Endothelial cell of umbilical vein (primary cell): Measurements from ENCODE around the gene MCM8. TPM values are rescaled to one million over a fixed set of nuclear protein-coding genes. Genes with fewer than 3 reads are reported as not detected.
A peak's percentile ranks its signal among the peaks of the same experiment; 100 is the strongest.

Experiments
- BruUV-seq: library from RNA; stranded (reverse); fragments of 400-500 nt; replicated peaks from 2 replicates; lab custom pipeline; 2021; lab: Mats Ljungman, UMichigan
- CTCF ChIA-PET: fragments of 300-600, 350-600 bp; sonication (Branson Sonifier 250); formaldehyde crosslinking; loops from one replicate; lab custom pipeline; 2021; ENCODE audit warnings: antibody characterized with exemption, inconsistent platforms; lab: Charles Lee
- POLR2A ChIA-PET: fragments of 300-600, 350-600 bp; sonication (Branson Sonifier 250); formaldehyde crosslinking; loops from one replicate; lab custom pipeline; 2021; ENCODE audit warnings: antibody characterized with exemption, inconsistent platforms; lab: Charles Lee
- DNase-seq: peaks from one replicate; pipeline ENCODE4 v3.0.0-alpha.2; 2011; ENCODE audit warnings: low read depth, low spot score
- FAIRE-seq: peaks from 2 replicates; lab custom pipeline; 2011; peaks lifted over from hg19 to GRCh38; lab: Jason Lieb, UNC
- H2AFZ ChIP-seq: 2 replicates; pipeline ENCODE4 v1.6.0; 2012; ENCODE audit warnings: low read depth, low read length, control low read depth, inconsistent platforms
- H3K27ac ChIP-seq: 2 replicates; pipeline ENCODE4 v1.5.1; 2011; ENCODE audit warnings: low read depth, mild to moderate bottlenecking, control low read depth, low read length, moderate library complexity; ENCODE audit not compliant: insufficient read depth
- H3K27me3 ChIP-seq, 2 experiments: 2 replicates each; pipeline versions ENCODE4 v1.6.0 to v1.6.1; 2011; ENCODE audit warnings: low read length in 2 of 2, mixed read lengths in 1 of 2; ENCODE audit not compliant: control insufficient read depth in 2 of 2, insufficient read depth in 2 of 2
- H3K36me3 ChIP-seq, 2 experiments: 2 replicates in 1 of 2; 3 replicates in 1 of 2; pipeline ENCODE4 v1.5.1; 2011; ENCODE audit warnings: low read length in 2 of 2, mild to moderate bottlenecking in 1 of 2, moderate library complexity in 1 of 2; ENCODE audit not compliant: control insufficient read depth in 2 of 2, insufficient read depth in 2 of 2; ENCODE audit errors: extremely low read depth in 1 of 2
- H3K4me1 ChIP-seq: 3 replicates; pipeline ENCODE4 v1.5.1; 2011; ENCODE audit warnings: mild to moderate bottlenecking, low read length; ENCODE audit not compliant: control insufficient read depth, insufficient read depth; ENCODE audit errors: extremely low read depth
- H3K4me2 ChIP-seq: 2 replicates; pipeline ENCODE4 v1.6.1; 2011; ENCODE audit warnings: low read length, control low read depth, mixed read lengths; ENCODE audit not compliant: insufficient read depth
- H3K4me3 ChIP-seq, 3 experiments: fragments of 200-600 bp in 1 of 3; sonication (generic), shearing (Covaris generic) in 1 of 3; replicated peaks in 1 of 3; 2 replicates each; pipeline ENCODE4 v1.5.1; 2011 to 2016; ENCODE audit warnings: control low read depth in 3 of 3, low read length in 3 of 3, mild to moderate bottlenecking in 2 of 3, inconsistent platforms in 1 of 3, low read depth in 1 of 3, moderate library complexity in 1 of 3; ENCODE audit not compliant: insufficient read depth in 1 of 3
- H3K79me2 ChIP-seq: 2 replicates; pipeline ENCODE4 v1.6.0; 2012; ENCODE audit warnings: low read length, inconsistent platforms; ENCODE audit not compliant: control insufficient read depth, insufficient read depth
- H3K9ac ChIP-seq: replicated peaks from 2 replicates; pipeline ENCODE3; 2011; ENCODE audit warnings: low read length, control low read depth; ENCODE audit not compliant: insufficient read depth; ENCODE audit errors: extremely low read depth
- H3K9me1 ChIP-seq: replicated peaks from 3 replicates; pipeline ENCODE4 v1.6.0; 2011; ENCODE audit warnings: mild to moderate bottlenecking, low read length; ENCODE audit not compliant: control insufficient read depth, insufficient read depth; ENCODE audit errors: extremely low read depth
- H3K9me3 ChIP-seq: replicated peaks from 2 replicates; pipeline ENCODE4 v1.5.1; 2012; ENCODE audit warnings: low read length, inconsistent platforms; ENCODE audit not compliant: control insufficient read depth, insufficient read depth
- H4K20me1 ChIP-seq: replicated peaks from 2 replicates; pipeline ENCODE3; 2011; ENCODE audit warnings: mild to moderate bottlenecking, low read length; ENCODE audit not compliant: control insufficient read depth, insufficient read depth; ENCODE audit errors: extremely low read depth
- EZH2 ChIP-seq: IDR thresholded peaks from 2 replicates; pipeline ENCODE4 v1.6.1; 2012; ENCODE audit warnings: borderline replicate concordance, low read depth, mild to moderate bottlenecking, moderate library complexity, low read length, inconsistent platforms; ENCODE audit not compliant: severe bottlenecking
- FOS ChIP-seq: IDR thresholded peaks from 2 replicates; pipeline ENCODE4 v1.6.1; 2011; ENCODE audit warnings: mild to moderate bottlenecking, low read length, moderate library complexity, borderline replicate concordance; ENCODE audit not compliant: insufficient read depth
- GATA2 ChIP-seq: IDR thresholded peaks from 2 replicates; pipeline ENCODE4 v1.7.0; 2011; ENCODE audit warnings: low read depth, mild to moderate bottlenecking, moderate library complexity, mixed read lengths, low read length; ENCODE audit not compliant: insufficient read length, insufficient read depth
- JUN ChIP-seq: IDR thresholded peaks from 2 replicates; pipeline ENCODE4 v1.6.1; 2011; ENCODE audit warnings: borderline replicate concordance, low read depth; ENCODE audit not compliant: insufficient read length, insufficient read depth
- MAX ChIP-seq: IDR thresholded peaks from 2 replicates; pipeline ENCODE4 v1.6.1; 2011; ENCODE audit not compliant: insufficient read depth, insufficient read length
- MYC ChIP-seq: IDR thresholded peaks from one replicate; pipeline ENCODE4 v1.6.1; 2011; ENCODE audit warnings: mild to moderate bottlenecking, low read depth, low read length
- POLR2A ChIP-seq: IDR thresholded peaks from 2 replicates; pipeline ENCODE4 v1.6.1; 2012; ENCODE audit warnings: low read depth, mild to moderate bottlenecking, control low read depth, low read length
- POLR2AphosphoS5 ChIP-seq: IDR thresholded peaks from 2 replicates; pipeline ENCODE4 v1.6.1; 2012; ENCODE audit warnings: low read depth, mild to moderate bottlenecking, control low read depth, low read length, moderate library complexity; ENCODE audit not compliant: insufficient read depth
- dilution Hi-C: fragments of 300-500 bp; cut with MboI; formaldehyde crosslinking; loops from one replicate; pipeline ENCODE4 v1.15.0; 2019; ENCODE audit warnings: low sequenced_read_pairs; ENCODE audit not compliant: extremely low pct_ligation_motif_present
- intact Hi-C: fragments of 100-400 bp; cut with micrococcal nuclease; formaldehyde crosslinking; loops from one replicate; pipeline ENCODE4 v1.10.0; 2022
- polyA plus RNA-seq, 4 experiments: library from polyadenylated mRNA; depleted of rRNA in 3 of 4; stranded (reverse) in 3 of 4; unstranded in 1 of 4; fragments of >200 nt; gene quantifications; 2 replicates each; pipeline versions ENCODE4 v1.2.1 to v1.2.3, GENCODE V29; 2011 to 2012; ENCODE audit warnings: missing spikeins in 1 of 4
- total RNA-seq: library from RNA; stranded (reverse); gene quantifications from 2 replicates; pipeline ENCODE4 v1.2.3, GENCODE V29; 2021
- TF ChIP-seq, protein P1 (sequence below), 2 donors: IDR thresholded peaks; 1 replicate in 1 of 2; 2 replicates in 1 of 2; pipeline ENCODE4 v1.5.1; 2011; ENCODE audit warnings: low read length in 2 of 2, mild to moderate bottlenecking in 2 of 2, moderate library complexity in 2 of 2, control low read depth in 1 of 2, inconsistent platforms in 1 of 2, low read depth in 1 of 2; ENCODE audit not compliant: insufficient read depth in 1 of 2; ENCODE audit errors: extremely low read depth in 1 of 2

The MCM8 gene
- total and polyA plus RNA-seq, 2 donors (not counting 3 experiments of a cell fraction or from before 2014, with no cell fraction given) = 2.9 to 14.4 TPM

DNA sequence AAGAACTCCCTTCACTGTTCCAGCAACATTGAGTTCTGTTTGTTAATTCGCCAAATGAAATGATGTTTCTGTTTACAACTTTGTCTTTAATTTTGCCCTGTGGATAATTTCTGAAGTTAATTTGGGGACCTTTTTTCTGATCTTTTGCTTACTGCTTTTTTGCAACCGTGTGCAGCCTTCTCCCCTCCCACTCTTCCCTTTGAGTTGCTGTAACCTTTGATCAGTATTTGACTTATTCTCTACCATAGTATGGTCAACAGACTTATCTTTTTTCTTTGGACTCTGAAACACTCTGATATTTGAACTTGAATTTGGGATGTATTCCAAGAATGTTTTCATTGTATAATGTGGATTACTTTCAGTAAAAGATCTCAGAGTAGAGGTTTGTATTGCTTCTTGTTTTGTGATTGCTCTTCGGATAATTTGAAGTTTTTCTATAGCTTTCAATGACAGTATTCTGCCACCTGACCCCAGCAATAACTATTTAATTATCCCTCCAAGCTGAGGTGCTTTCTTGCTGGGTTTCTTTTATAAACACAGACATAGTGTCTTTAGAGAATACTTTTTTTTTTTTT is 57.2 kb downstream of the MCM8 start:
- no peak overlapping the region for H3K9ac ChIP-seq
- CTCF ChIA-PET = interaction anchor here (0.6 to 1.3 kb wide), 3 partner anchors 90 to 451 kb away, joined by 3 to 9 read pairs (median 3); no protein-coding TSS in a partner anchor
- peaks cover 39% of the 10 kb centered on the region for H3K79me2 ChIP-seq
- dilution Hi-C loops (no loop called here), intact Hi-C loops (no loop called here)
- peaks cover 3% of the 10 kb centered on the region for H4K20me1 ChIP-seq
- H3K4me3 ChIP-seq = peak overlapping the region; percentile 62 to 84 (median 80)
- H3K4me2 ChIP-seq = peak overlapping the region; percentile 87
- DNase-seq (peak; percentile 2), FAIRE-seq (peak; percentile 66)
- no peaks in the 10 kb centered on the region for H3K9me3 ChIP-seq
- no TSS peak for BruUV-seq
- H3K27ac ChIP-seq = no peak overlapping the region
- POLR2A ChIA-PET = interaction anchor here (0.6 kb wide), 1 partner anchor 101 kb away, joined by 4 read pairs; no protein-coding TSS in a partner anchor
- no peaks in the 10 kb centered on the region for H3K9me1 ChIP-seq
- no peaks in the 10 kb centered on the region for H3K27me3 ChIP-seq
- TF ChIP-seq POLR2AphosphoS5 = no peak
- no peak for TF ChIP-seq GATA2
- TF ChIP-seq EZH2 = no peak
- no peak for TF ChIP-seq JUN
- no peak for TF ChIP-seq MAX
- TF ChIP-seq MYC = no peak
- TF ChIP-seq FOS = no peak
- no peak for TF ChIP-seq POLR2A
- TF ChIP-seq, protein P1, sequence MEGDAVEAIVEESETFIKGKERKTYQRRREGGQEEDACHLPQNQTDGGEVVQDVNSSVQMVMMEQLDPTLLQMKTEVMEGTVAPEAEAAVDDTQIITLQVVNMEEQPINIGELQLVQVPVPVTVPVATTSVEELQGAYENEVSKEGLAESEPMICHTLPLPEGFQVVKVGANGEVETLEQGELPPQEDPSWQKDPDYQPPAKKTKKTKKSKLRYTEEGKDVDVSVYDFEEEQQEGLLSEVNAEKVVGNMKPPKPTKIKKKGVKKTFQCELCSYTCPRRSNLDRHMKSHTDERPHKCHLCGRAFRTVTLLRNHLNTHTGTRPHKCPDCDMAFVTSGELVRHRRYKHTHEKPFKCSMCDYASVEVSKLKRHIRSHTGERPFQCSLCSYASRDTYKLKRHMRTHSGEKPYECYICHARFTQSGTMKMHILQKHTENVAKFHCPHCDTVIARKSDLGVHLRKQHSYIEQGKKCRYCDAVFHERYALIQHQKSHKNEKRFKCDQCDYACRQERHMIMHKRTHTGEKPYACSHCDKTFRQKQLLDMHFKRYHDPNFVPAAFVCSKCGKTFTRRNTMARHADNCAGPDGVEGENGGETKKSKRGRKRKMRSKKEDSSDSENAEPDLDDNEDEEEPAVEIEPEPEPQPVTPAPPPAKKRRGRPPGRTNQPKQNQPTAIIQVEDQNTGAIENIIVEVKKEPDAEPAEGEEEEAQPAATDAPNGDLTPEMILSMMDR (IDR thresholded peaks at IDR 0.05; ENCODE audit: extremely low read depth in 1 of 2, insufficient read depth in 1 of 2, low read depth in 1 of 2, low read length in 2 of 2) = no peak
- peaks cover 23% of the 10 kb centered on the region for H3K4me1 ChIP-seq
- no peak overlapping the region for H2AFZ ChIP-seq
- H3K36me3 ChIP-seq = peaks cover 2 to 6% of the 10 kb centered on the region in 2 experiments
